ENCODE measurements around the gene PRR11. TPM values are rescaled to one million over a fixed set of nuclear protein-coding genes. Genes with fewer than 3 reads are reported as not detected.
A peak's percentile ranks its signal among the peaks of the same experiment; 100 is the strongest.

The PRR11 gene
- total and polyA plus RNA-seq, 2 experiments from 2014 or later, result 2.2 to 18.9 TPM

DNA sequence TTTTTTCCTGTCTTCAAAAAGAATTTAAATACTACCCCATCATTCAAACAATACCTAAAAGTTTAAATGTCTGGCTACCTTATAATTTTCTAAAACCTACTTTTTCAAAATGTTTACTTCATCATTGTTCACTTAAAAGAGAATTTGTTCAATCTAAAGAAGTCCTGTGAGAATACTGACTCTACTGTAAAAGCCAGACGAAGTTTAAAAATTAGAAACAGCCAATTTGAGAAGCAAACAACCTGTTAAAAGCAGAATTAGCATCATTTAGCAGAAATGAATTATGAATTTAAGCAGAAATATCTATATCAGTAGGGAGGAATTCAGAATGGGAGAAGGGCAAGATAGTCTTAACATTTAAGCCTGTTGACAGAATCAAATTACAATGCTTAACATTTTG lies 2.6 kb upstream of the PRR11 start:
- H3K27ac ChIP-seq, result peak overlapping the region; percentile 54
- H3K4me3 ChIP-seq, result peak overlapping the region; percentile 67
- TF ChIP-seq, protein P1, sequence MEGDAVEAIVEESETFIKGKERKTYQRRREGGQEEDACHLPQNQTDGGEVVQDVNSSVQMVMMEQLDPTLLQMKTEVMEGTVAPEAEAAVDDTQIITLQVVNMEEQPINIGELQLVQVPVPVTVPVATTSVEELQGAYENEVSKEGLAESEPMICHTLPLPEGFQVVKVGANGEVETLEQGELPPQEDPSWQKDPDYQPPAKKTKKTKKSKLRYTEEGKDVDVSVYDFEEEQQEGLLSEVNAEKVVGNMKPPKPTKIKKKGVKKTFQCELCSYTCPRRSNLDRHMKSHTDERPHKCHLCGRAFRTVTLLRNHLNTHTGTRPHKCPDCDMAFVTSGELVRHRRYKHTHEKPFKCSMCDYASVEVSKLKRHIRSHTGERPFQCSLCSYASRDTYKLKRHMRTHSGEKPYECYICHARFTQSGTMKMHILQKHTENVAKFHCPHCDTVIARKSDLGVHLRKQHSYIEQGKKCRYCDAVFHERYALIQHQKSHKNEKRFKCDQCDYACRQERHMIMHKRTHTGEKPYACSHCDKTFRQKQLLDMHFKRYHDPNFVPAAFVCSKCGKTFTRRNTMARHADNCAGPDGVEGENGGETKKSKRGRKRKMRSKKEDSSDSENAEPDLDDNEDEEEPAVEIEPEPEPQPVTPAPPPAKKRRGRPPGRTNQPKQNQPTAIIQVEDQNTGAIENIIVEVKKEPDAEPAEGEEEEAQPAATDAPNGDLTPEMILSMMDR (IDR thresholded peaks at IDR 0.05; ENCODE audit: low read depth, low read length), result no peak
- no peaks in the 10 kb centered on the region for H3K36me3 ChIP-seq
- H3K9me3 ChIP-seq (ENCODE audit: low read depth), result no peaks in the 10 kb centered on the region
- H3K27me3 ChIP-seq, result no peaks in the 10 kb centered on the region
- H3K4me1 ChIP-seq (ENCODE audit: low read depth), result peaks cover 17% of the 10 kb centered on the region
- no peak for DNase-seq (ENCODE audit: low read depth in 1 of 2, low spot score in 1 of 2)

DNA sequence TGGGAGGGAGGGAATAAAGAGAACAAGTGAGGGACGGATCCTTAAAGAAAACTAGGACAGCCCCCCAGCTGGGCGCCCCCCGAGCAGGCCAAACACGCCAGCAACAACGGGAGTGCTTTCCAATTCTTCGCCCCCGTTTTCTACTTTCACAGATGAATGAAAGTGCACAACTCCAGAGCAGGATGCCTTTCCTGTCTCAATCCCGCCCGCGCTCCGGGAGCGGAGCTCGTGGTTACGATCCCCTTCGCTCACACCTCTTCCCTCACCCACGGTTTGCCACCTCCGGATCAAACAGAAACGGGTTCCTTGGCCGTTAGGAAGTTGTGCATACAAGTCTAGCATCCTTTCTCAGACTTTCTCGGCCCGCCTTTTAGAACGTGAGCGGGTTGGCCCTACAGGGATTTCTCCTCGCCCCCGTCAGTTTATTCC lies 1.2 kb upstream of the PRR11 start:
- Histone ChIP-seq H3K9me3 (ENCODE audit: low read depth) (no peaks in the 10 kb centered on the region), H3K27me3 (no peaks in the 10 kb centered on the region), H3K36me3 (no peaks in the 10 kb centered on the region), H3K27ac (peak overlapping the region; percentile 98), H3K4me3 (peak overlapping the region; percentile 67), H3K4me1 (ENCODE audit: low read depth) (peaks cover 17% of the 10 kb centered on the region)
- peak; percentile 62 to 70 for DNase-seq (ENCODE audit: low read depth in 1 of 2, low spot score in 1 of 2)
- TF ChIP-seq, protein P1 (IDR thresholded peaks at IDR 0.05; ENCODE audit: low read depth, low read length), result no peak

GRCh38 chr17:59154721-59155438 lies 666 bp upstream of the PRR11 start, which contains the start of gene SKA2:
SKA2 (minus strand) TSS chr17:59155186; CDS start chr17:59155163, 23 bp downstream.
- peak in 1 of 2 donors; percentile 100 for DNase-seq (ENCODE audit: low read depth in 1 of 2, low spot score in 1 of 2)
- TF ChIP-seq, protein P1 (IDR thresholded peaks at IDR 0.05; ENCODE audit: low read depth, low read length), result no peak

DNA sequence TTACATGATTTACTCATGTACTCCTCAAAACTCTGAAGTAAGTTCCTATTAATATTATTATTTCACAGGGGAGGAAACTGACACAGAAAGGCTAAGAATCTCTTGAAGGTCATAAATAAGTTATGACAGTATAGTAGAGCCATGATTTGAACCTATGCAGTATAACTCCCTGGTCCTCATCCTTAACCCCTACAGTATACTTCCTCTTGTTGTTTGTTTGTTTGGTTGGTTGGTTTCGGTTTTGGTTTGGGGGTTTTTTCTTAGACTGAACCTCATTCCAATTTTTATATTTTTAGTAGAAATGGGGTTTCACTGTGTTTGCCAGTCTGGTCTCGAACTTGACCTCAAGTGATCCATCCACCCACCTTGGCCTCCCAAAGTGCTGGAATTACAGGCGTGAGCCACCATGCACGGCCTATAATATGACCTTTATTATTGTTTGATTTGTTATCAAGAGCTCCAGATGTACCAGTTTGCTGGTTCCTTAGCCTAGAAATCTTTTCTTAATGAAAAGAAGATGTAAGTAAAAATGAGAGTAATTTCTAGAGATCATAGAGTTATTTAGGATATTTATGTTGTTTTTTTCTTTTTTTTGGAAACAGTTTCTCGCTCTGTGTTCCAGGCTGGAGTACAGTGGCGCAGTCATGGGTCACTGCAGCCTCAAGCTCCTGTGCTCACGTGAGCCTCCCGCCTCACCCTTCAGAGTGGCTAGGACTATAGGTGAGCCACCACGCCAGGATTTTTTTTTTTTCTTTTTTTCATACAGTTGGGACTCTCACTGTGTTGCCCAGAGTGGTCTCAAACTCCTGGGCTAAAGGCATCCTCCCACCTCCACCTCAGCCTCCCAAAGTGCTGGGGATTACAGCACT lies 4.8 kb downstream of the PRR11 start:
- no peaks in the 10 kb centered on the region for H3K36me3 ChIP-seq
- TF ChIP-seq, protein P1 (IDR thresholded peaks at IDR 0.05; ENCODE audit: low read depth, low read length), result no peak
- H3K27ac ChIP-seq, result no peak overlapping the region
- H3K27me3 ChIP-seq, result no peaks in the 10 kb centered on the region
- no peak for DNase-seq (ENCODE audit: low read depth in 1 of 2, low spot score in 1 of 2)
- H3K9me3 ChIP-seq (ENCODE audit: low read depth), result no peaks in the 10 kb centered on the region
- no peak overlapping the region for H3K4me3 ChIP-seq
- no peaks in the 10 kb centered on the region for H3K4me1 ChIP-seq (ENCODE audit: low read depth)

More at GRCh38 chr17:59154721-59155438, 666 bp upstream of the PRR11 start, which contains the start of gene SKA2:
- no peaks in the 10 kb centered on the region for H3K9me3 ChIP-seq (ENCODE audit: low read depth)
- peak within 1 kb of the TSS; percentile 67 for H3K4me3 ChIP-seq
- H3K36me3 ChIP-seq, result no peaks in the 10 kb centered on the region
- peak within 1 kb of the TSS; percentile 98 for H3K27ac ChIP-seq
- no peaks in the 10 kb centered on the region for H3K27me3 ChIP-seq
- H3K4me1 ChIP-seq (ENCODE audit: low read depth), result peaks cover 17% of the 10 kb centered on the region

- DNase-seq (ENCODE audit: low read depth in 1 of 2, low spot score in 1 of 2), result no peak
- TF ChIP-seq, protein P1 (IDR thresholded peaks at IDR 0.05; ENCODE audit: low read depth, low read length), result no peak
- no peak overlapping the region for H3K4me3 ChIP-seq
- H3K4me1 ChIP-seq (ENCODE audit: low read depth), result peaks cover 6% of the 10 kb centered on the region
- H3K27ac ChIP-seq, result no peak overlapping the region
- H3K9me3 ChIP-seq (ENCODE audit: low read depth), result no peaks in the 10 kb centered on the region
- H3K27me3 ChIP-seq, result no peaks in the 10 kb centered on the region
- no peaks in the 10 kb centered on the region for H3K36me3 ChIP-seq
Measured at GRCh38 chr17:59161477-59161876, 5.9 kb downstream of the PRR11 start.

All from cardiac muscle cell (in vitro differentiated cells and primary cell).